ENCODE results near the gene MIA2.
"Not testable (repeated sequence)": the region's sequence is repeated elsewhere in the genome, so short reads cannot be mapped to it uniquely, and the experiment has no call there.

The MIA2 gene, protein sequence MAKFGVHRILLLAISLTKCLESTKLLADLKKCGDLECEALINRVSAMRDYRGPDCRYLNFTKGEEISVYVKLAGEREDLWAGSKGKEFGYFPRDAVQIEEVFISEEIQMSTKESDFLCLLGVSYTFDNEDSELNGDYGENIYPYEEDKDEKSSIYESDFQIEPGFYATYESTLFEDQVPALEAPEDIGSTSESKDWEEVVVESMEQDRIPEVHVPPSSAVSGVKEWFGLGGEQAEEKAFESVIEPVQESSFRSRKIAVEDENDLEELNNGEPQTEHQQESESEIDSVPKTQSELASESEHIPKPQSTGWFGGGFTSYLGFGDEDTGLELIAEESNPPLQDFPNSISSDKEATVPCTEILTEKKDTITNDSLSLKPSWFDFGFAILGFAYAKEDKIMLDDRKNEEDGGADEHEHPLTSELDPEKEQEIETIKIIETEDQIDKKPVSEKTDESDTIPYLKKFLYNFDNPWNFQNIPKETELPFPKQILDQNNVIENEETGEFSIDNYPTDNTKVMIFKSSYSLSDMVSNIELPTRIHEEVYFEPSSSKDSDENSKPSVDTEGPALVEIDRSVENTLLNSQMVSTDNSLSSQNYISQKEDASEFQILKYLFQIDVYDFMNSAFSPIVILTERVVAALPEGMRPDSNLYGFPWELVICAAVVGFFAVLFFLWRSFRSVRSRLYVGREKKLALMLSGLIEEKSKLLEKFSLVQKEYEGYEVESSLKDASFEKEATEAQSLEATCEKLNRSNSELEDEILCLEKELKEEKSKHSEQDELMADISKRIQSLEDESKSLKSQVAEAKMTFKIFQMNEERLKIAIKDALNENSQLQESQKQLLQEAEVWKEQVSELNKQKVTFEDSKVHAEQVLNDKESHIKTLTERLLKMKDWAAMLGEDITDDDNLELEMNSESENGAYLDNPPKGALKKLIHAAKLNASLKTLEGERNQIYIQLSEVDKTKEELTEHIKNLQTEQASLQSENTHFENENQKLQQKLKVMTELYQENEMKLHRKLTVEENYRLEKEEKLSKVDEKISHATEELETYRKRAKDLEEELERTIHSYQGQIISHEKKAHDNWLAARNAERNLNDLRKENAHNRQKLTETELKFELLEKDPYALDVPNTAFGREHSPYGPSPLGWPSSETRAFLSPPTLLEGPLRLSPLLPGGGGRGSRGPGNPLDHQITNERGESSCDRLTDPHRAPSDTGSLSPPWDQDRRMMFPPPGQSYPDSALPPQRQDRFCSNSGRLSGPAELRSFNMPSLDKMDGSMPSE (N-terminal part only)

DNA sequence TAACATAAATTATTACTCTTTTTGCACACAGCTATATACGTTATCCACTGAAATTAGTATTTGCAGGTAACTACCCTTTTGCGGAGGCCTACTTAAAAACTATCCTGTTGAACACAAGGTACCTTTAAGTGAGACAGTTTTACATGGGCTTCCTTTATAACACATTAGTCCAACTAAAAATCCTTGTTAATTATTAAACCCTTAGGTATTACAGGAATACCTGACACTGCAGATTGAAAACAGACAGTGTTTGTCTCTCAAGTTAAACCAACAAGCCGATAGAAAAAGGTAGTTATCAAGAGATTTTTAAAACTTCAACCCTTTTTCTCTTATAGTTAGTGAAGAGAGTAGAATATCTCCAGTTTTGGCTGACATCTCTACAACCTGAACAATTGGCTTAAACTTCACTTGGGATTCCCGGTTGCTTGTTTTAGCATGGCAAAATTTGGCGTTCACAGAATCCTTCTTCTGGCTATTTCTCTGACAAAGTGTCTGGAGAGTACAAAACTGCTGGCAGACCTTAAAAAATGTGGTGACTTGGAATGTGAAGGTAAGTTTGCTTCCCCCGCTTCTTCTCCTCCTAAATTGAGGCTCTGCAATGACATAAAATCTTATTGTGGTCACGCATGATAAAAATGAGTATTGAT is at the start of gene MIA2:
Gene MIA2, plus strand, starts transcription at position 236 of the 647 bp plus-strand sequence. Its CDS starts 200 bp downstream, at position 436.
- no peak for DNase-seq

DNA sequence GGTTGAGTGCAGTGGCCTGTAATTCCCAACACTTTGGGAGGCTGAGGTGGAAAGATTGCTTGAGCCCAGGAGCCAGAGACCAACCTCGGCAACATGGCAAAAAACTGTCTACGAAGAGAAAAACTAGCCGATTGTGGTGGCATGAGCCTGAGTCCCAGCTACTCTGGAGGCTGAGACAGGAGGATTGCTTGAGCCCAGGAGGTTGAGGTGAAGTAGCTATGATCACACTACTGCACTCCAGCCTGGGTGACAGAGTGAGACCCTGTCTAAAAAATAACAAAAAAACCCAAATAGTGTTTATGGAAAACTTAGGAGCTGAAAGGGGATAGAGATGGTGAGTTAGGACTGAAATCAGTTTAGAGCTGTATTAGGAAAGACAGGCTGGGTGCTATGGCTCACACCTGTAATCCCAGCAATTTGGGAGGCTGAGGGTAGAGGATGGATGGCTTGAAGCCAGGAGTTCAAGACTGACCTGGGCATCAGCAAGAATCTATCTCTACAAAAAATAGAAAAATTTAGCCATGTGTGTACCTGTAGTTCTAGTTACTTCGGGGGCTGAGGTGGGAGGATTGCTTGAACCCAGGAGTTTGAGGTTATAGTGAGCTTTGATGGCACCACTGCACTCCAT is 49.0 kb upstream of the MIA2 start:
- DNase-seq = no peak

DNA sequence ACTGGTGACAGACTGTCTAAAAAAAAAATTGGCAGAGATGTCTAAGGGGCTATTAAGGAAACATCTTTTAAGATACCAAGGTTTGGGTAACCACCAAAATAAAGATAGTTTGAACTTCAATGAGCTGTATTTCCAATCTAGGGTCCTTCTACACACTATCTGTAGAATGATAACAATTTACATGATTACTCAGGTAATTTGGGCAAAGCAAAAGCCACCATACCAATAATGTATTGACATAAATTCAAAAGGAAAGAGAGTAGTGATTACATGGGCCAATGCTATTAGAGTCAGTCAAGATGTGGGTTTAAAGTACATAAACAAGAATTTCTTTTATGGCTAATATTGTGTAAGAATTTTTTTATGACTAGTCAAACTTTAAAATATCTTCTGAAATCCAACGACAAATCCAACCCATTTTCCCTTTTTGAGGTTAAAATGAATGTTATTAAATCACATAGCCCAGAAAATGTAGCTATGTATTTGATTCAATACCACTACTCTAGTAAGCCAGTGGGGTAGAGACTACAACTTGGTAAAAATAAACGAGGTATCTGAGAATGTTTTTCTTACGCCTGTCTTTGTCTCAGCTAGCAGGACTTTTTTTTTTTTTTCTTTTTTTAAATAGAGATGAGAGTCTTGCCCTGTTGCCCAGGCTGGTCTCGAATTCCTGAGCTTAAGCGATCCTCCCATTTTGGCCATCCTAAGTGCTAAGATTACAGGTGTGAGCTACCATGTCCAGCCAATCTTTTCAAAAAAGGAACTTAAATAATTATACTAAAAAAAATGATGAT is 48.3 kb upstream of the MIA2 start:
- no peak for DNase-seq

DNA sequence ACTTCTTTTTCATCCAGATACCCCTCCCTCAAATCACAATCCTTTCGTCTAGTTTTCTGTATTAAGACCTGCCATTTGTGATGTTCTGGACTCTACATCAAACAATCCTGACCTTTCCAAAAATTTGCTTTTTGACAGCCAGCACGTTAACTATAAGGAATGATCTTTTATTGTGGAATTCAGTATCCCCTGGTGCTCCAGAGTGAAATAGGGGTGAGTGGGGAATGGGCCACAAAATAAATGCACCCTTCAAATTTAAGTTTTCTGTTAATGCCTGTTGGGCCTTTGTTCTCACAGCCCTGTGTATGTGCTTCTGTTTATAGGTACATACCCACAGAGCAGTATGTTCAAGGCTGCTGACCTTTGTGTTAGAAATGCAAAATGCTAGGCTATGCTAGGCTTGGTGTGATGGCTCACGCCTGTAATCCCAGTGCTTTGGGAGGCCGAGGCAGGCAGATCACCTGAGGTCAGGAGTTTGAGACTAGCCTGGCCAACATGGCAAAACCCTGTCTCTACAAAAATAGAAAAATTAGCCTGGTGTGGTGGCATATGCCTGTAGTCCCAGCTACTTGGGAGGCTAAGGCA is 46.7 kb upstream of the MIA2 start:
- DNase-seq = no peak

DNA sequence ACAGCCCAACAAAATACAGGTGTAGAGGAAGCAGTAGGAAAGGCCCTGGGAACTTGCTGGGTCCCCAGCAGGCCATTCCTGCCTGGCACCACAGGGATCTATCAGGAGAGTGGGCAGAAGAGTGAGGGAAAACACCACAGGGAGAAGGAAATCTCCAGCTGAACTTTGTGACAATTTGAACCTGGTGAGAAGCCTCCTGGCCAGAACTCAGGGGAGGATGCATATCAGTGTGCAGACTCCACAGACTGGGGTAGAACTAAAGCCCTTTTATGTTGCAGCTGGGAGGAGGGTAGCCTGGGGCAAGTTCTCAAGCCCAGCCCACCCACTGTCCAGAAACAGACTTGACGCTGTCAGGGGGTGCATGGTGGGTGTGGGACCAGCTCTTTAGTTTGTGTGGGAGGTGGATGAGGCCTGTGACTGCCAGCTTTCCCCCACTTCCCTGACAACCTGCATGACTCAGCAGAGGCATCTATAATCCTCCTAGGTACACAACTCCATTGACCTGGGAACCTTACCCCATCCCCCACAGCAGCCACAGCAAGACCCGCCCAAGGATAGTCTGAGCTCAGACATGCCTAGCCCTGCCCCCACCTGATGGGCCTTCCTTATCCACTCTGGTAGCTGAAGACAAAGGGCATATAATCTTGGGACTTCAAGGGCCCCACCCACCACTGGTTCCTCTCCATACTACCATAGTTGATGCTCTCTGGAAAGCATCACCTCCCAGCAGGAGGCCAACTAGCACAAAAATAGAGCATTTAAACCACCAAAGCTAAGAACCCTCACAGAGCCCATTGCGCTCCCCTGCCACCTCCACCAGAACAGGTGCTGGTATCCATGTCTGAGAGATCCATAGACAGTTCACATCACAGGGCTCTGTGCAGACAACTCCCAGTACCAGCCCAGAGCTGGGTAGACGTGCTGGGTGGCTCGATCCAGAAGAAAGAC is 29.8 kb upstream of the MIA2 start:
- no peak for DNase-seq

DNA sequence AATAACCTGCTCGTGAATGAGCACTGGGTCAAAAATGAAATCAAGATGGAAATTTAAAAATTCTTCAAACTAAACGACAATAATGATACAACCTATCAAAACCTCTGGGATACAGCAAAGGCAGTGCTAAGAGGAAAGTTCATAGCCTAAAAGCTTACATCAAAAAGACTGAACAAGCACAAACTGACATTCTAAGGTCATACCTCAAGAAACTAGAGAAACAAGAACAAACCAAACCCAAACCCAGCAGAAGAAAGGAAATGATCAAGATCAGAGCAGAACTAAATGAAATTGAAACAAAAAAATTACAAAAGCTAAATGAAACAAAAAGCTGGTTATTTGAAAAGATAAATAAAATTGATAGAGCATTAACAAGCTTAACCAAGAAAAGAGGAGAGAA is 26.3 kb upstream of the MIA2 start:
- DNase-seq = not testable (repeated sequence)

DNA sequence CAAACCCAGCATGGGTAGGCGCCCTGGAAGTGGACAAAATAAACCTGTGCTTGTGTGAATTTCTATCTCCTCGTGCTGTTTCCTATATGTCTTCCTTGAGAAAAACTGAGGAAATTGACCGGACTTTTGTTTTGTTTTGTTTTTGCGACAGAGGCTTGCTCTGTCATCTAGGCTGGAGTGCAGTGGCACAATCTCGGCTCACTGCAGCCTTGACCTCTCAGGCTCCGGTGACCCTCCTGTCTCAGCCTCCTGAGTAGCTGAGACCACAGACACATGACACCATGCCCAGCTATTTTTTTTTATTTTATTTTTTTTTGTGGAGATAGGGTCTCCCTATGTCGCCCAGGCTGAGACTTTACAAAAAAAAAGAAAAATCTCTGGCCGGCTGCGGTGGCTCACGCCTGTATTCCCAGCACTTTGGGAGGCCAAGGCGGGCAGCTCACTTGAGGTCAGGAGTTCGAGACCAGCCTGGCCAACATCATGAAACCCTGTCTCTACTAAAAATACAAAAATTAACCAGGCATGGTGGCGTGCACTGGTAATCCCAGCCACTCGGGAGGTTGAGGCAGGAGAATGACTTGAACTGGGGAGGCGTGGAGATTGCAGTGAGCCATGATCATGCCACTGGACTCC is 22.5 kb upstream of the MIA2 start:
- no peak for DNase-seq

DNA sequence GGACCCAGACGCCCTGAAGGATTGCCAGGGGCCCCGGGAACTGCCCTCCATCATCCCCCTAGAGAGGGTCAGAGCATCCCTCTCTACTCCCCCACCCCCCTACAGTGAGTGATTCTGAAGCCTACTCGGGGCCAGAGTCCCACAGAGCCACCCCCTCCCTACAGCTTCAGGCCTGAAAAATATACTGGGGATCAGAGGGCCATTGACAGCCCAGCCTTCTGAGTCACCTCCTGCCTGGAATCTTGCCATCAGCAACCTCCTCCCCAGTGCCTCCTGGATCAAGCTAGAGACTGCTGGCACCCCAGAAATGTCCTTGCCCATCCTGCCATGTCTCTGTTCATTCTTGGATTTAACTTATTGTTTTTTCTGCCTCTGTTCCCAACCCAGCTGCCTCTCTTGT is 21.7 kb upstream of the MIA2 start:
- no peak for DNase-seq

DNA sequence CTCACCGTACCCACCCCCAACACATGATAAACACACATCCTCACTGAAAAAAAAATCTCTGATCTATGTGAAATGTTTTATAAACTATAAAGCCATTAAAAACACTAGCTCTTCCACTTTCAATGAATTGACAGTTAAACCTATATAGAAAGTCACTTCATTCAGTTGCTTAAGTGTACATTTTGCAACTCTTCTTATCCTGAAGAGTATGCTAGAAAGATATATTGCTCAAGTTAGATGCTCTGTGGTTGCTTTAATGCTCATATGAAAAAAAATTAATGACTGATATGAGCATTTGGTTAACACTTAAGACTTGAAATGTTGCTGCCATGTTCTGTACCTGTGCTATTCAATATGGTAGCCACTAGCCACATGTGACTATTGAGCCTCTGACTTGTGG is 21.0 kb upstream of the MIA2 start:
- DNase-seq = no peak

DNA sequence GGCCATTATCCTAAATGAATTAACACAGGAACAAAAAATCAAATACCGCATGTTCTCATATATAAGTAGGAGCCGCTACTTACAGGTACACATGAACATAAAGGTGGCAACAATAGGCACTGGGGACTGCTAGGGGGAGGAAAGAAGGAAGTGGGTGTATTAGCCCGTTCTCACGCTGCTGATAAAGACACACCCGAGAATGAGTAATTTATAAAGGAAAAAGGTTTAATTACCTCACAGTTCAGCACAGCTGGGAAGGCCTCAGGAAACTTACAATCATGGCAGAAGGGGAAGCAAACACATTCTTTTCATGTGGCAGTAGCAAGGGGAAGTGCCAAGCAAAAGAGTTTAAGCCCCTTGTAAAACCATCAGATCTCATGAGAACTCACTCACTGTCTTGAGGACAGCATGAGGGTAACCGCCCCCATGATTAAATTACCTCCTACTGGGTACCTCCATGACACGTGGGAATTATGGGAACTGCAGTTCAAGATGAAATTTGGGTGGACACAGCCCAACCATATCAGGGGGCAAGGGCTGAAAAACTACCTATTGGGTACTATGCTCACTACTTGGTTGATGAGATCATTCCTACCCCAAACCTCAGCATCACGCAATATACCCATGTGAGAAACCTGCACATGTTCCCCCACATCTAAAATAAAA is 16.4 kb upstream of the MIA2 start:
- no peak for DNase-seq

DNA sequence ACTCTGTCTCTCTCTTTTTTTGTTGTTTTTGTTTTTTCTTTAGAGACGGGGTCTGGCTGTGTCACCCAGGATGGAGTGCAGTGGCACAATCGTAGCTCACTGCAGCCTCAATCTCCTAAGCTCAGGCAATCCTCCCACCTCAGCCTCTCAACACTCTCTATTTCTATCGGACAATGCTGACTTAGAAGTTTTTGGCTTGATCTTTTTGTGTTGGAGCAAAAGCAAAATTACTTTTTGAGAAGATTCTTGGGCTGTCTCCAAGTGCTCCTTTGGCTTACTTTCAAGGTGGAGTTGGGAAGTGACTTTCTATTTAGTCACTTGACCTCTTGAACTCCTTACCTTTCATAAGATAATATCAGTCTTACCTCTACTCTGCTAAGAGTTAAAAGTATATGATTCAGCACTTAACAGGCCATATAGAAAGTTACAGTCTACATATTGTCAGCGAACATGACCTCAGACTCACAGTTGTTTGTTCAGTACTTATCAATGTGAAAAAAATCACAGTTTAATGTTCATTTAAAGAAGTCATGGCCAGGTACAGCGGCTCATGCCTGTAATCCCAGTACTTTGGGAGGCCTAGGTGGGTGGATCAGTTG is 15.4 kb upstream of the MIA2 start:
- no peak for DNase-seq

DNA sequence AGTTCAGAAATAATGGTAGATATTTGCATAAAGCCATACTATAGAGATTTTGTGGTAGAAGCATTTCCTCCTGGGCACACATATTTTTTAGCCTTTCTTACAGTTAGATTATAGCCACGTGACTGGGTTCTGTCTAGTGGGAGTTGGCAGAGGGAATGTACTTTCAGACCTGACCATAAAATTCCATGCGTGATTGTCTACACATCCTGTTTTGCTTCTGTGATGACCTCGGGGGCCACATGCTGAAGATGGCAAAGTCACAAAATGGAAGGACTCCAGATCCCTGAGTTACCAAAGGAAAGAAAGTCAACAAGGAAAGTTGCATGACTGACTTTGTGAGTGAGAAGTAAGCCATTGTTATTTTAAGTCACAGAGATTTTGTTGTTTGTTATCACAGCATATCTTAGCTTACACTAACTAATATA is 14.6 kb upstream of the MIA2 start:
- DNase-seq = no peak

DNA sequence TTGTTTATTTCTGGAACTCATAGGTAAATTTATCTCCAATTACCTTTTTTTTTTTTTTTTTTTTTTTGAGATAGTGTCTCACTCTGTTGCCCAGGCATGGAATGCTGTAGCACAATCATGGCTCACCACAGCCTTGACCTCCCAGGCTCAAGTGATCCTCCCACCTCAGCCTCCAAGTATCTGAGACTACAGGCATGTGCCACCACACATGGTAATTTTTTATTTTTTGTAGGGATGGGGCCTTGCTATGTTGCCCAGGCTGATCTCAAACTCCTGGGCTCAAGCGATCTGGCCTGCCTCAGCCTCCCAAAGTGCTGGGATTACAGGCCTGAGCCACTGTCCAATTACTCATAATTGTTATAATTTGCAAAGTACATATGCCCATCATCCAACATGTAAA is 13.2 kb upstream of the MIA2 start:
- not testable (repeated sequence) for DNase-seq

DNA sequence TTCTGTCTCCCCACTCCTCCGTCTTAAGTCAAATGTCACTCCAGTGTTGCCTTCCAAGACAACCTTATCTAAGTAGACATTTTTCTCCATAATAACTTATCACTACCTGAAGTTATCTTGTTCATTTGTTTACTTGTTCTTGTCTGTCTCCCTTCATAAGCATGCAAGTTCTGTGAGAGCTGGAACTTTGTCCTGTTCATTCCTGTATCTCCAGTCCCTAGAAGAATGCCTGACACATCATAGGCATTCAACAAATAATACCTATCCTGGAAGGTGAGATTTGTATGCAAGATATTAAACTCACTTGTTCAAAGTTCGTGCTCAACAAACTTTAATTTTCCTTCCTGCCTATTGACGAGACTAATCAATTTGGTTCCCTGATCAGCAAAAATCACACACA is 5.7 kb upstream of the MIA2 start:
- no peak for DNase-seq

DNA sequence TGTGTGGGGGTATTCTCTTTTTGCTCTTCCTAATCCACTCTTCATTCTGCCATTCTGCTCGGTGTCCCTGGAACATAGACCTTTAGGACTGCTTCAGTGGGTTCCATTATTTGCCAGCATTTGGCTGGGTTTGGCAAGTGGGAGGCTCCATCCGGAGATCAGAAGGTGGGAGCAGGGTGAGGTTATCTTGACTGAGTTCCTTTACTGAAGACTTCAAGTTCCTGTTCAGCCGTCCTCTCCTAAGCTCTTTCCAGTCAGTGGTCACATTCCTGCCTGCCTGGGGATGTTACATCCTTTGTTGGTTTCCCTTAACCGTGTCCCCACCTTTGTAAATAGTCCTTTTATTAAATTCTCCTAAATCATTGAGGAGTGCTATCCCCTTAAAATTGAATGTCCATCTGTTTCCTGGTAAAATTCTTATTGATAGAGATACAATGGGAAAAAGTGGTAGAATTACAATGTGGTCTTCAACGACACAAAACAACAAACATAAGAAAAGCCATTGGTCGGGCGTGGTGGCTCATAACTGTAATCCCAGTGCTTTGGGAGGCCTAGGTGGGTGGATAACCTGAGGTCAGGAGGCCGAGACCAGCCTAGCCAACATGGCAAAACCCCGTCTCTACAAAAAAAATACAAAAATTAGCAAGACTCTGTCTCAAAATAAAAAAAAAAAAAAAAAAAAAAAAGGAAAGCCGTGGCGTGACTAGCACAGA is 5.0 kb upstream of the MIA2 start:
- peak; percentile 16 for DNase-seq

DNA sequence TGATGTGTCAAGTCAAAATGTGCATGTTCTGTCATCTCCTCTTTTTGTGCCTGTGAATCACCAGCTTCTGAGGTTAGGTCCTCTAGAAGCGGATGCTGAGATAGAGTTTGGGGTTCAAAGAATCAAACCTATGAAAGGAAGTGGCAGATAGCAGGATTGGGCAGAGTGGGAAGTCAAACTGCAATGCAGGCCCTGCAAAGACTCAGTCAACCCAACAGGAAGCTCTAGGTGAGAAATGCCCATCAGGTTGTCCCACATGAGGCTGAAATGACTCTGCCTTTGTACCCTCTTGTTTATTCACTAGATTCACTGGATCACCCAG is 4.5 kb upstream of the MIA2 start:
- peak; percentile 52 for DNase-seq

DNA sequence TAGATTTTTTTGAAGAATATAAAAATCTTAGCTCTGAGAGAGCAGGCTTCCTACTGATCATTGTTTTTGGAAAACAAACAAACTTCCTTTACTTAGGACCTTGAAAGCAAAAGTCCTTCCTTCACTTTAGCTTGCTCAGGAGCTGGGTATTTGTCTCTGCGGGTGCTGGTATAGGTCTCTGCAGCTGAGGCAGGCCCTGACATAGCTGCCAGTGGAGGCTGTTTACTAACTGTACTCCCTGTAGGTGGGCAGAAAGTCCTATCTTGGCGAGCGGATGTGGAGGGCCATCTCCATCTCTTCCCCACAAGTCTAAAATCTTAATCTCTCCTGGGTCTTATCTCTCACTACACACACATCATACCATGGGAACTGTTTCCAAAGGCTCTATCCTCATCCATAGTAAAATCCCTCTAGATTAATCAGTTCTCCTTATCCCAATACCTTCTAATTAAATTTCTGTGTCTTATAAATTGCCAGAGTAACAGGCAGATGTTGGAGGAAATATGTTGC is 4.1 kb upstream of the MIA2 start:
- DNase-seq = no peak
